HCT116 (cell line): ENCODE data around the gene BTD. TPM values are rescaled to one million over a fixed set of nuclear protein-coding genes. Genes with fewer than 3 reads are reported as not detected.

Source experiments
- ATAC-seq: fragments of 200-7000 bp; cut with Tn5 transposase; 2 replicates; pipeline ENCODE4 v1.9.1; 2020; ENCODE audit warnings: mild to moderate bottlenecking, moderate library complexity
- BruUV-seq: library from RNA; stranded (reverse); fragments of 400-500 nt; replicated peaks from 2 replicates; lab custom pipeline; 2021; lab: Mats Ljungman, UMichigan
- CTCF ChIA-PET: fragments of 300-600 bp; sonication (Branson Sonifier 250); formaldehyde crosslinking; loops from one replicate; lab custom pipeline; 2021; ENCODE audit warnings: antibody characterized with exemption; lab: Charles Lee
- POLR2A ChIA-PET: fragments of 300-600, 350-600 bp; sonication (Branson Sonifier 250); formaldehyde crosslinking; loops from one replicate; lab custom pipeline; 2021; ENCODE audit warnings: antibody characterized with exemption; lab: Charles Lee
- RAD21 ChIA-PET, 2 experiments: fragments of 300-600 bp; sonication (Branson Sonifier 250); formaldehyde crosslinking; loops; one replicate each; lab custom pipeline; 2023; ENCODE audit warnings: low total read pairs in 2 of 2; ENCODE audit not compliant: uncharacterized antibody in 2 of 2, unreplicated experiment in 2 of 2, low non-redundant PET in 1 of 2; lab: Charles Lee
- DNase-seq: peaks from one replicate; pipeline ENCODE4 v3.0.0-alpha.2; 2010; ENCODE audit warnings: low read depth, low spot score
- H2AFZ ChIP-seq: fragments of 200-600 bp; shearing (Covaris generic), sonication (generic); 2 replicates; pipeline ENCODE4 v1.6.1; 2017; ENCODE audit warnings: low read depth, mixed run types, mixed read lengths, antibody characterized with exemption, low read length; ENCODE audit not compliant: poor library complexity, severe bottlenecking
- H3K27ac ChIP-seq: 2 replicates; pipeline ENCODE4 v1.5.1; 2012; ENCODE audit warnings: low read depth, low read length
- H3K27me3 ChIP-seq: fragments of 200-600 bp; sonication (generic); 2 replicates; pipeline ENCODE4 v1.6.1; 2016; ENCODE audit warnings: mixed run types, low read length, mixed read lengths; ENCODE audit not compliant: insufficient read depth
- H3K36me3 ChIP-seq, 2 experiments: fragments of 200-500 bp in 1 of 2; fragments of 200-600 bp in 1 of 2; sonication (Bioruptor generic) in 1 of 2; sonication (generic) in 1 of 2; 2 replicates each; pipeline versions ENCODE4 v1.5.1 to v1.6.1; 2014 to 2016; ENCODE audit warnings: low read length in 2 of 2, inconsistent platforms in 1 of 2, mixed read lengths in 1 of 2, mixed run types in 1 of 2; ENCODE audit not compliant: insufficient read depth in 2 of 2, control insufficient read depth in 1 of 2
- H3K4me1 ChIP-seq, 2 experiments: fragments of 200-600 bp in 1 of 2; sonication (generic) in 1 of 2; 2 replicates each; pipeline versions ENCODE4 v1.5.1 to v1.6.1; 2012 to 2017; ENCODE audit warnings: low read length in 2 of 2, inconsistent platforms in 1 of 2, mild to moderate bottlenecking in 1 of 2, mixed read lengths in 1 of 2, mixed run types in 1 of 2, moderate library complexity in 1 of 2; ENCODE audit not compliant: insufficient read depth in 2 of 2, control insufficient read depth in 1 of 2
- H3K4me2 ChIP-seq: fragments of 200-600 bp; sonication (generic); 2 replicates; pipeline ENCODE4 v1.6.1; 2017; ENCODE audit warnings: mixed run types, low read length, mixed read lengths
- H3K4me3 ChIP-seq, 2 experiments: fragments of 200-600 bp in 1 of 2; sonication (generic) in 1 of 2; replicated peaks in 1 of 2; 2 replicates each; pipeline ENCODE4 v1.5.1; 2011 to 2016; ENCODE audit warnings: low read length in 2 of 2, control low read depth in 1 of 2, low read depth in 1 of 2, mild to moderate bottlenecking in 1 of 2, mixed read lengths in 1 of 2, mixed run types in 1 of 2
- H3K79me2 ChIP-seq: fragments of 200-600 bp; sonication (generic); 2 replicates; pipeline ENCODE4 v1.6.1; 2017; ENCODE audit warnings: mild to moderate bottlenecking, mixed run types, low read length, moderate library complexity, mixed read lengths; ENCODE audit not compliant: insufficient read depth
- H3K9ac ChIP-seq: fragments of 200-600 bp; sonication (generic); 2 replicates; pipeline ENCODE4 v1.6.1; 2016; ENCODE audit warnings: low read length, mixed read lengths
- H3K9me2 ChIP-seq: fragments of 200-600 bp; sonication (generic), shearing (Covaris generic); 2 replicates; pipeline ENCODE4 v1.6.1; 2017; ENCODE audit warnings: mixed run types, mild to moderate bottlenecking, moderate library complexity; ENCODE audit not compliant: insufficient read depth
- H3K9me3 ChIP-seq, 2 experiments: fragments of 200-500 bp in 1 of 2; fragments of 200-600 bp in 1 of 2; sonication (Bioruptor generic) in 1 of 2; sonication (generic) in 1 of 2; 2 replicates each; pipeline ENCODE4 v1.6.1; 2014 to 2017; ENCODE audit warnings: low read length in 2 of 2, mixed read lengths in 2 of 2, inconsistent platforms in 1 of 2, low read depth in 1 of 2, mild to moderate bottlenecking in 1 of 2, mixed run types in 1 of 2, moderate library complexity in 1 of 2; ENCODE audit not compliant: control insufficient read depth in 1 of 2, insufficient read depth in 1 of 2
- H4K20me1 ChIP-seq: fragments of 200-600 bp; sonication (generic), shearing (Covaris generic); 2 replicates; pipeline ENCODE4 v1.6.1; 2017; ENCODE audit warnings: mixed run types, mild to moderate bottlenecking, moderate library complexity; ENCODE audit not compliant: insufficient read depth
- FOSL1 ChIP-seq: IDR thresholded peaks from 2 replicates; pipeline ENCODE4 v1.6.1; 2012; ENCODE audit warnings: low read depth
- JUND ChIP-seq: IDR thresholded peaks from 2 replicates; pipeline ENCODE4 v1.6.1; 2012
- SP1 ChIP-seq: IDR thresholded peaks from 2 replicates; pipeline ENCODE4 v1.6.1; 2012; ENCODE audit warnings: low read depth
- SRF ChIP-seq: IDR thresholded peaks from 2 replicates; pipeline ENCODE4 v1.6.1; 2012; ENCODE audit warnings: low read depth
- YY1 ChIP-seq: IDR thresholded peaks from 2 replicates; pipeline ENCODE4 v1.6.1; 2011; ENCODE audit warnings: low read length, low read depth, moderate library complexity, mild to moderate bottlenecking; ENCODE audit not compliant: insufficient replicate concordance; ENCODE audit errors: extremely low read depth
- ZFX ChIP-seq: fragments of 450-650 bp; IDR thresholded peaks from 2 replicates; pipeline ENCODE4 v1.6.1; 2017
- ZNF274 ChIP-seq: fragments of 200-500 bp; sonication (Bioruptor generic); IDR thresholded peaks from 2 replicates; pipeline ENCODE4 v1.6.1; 2014; ENCODE audit warnings: mild to moderate bottlenecking, low read depth, low read length, inconsistent platforms
- intact Hi-C: fragments of 100-400 bp; cut with micrococcal nuclease; formaldehyde crosslinking; loops from 2 replicates; pipeline ENCODE4 v1.10.0; 2022
- total RNA-seq: library from RNA; stranded (reverse); gene quantifications from one replicate; pipeline ENCODE4 v1.2.1, GENCODE V29; 2021; ENCODE audit not compliant: unreplicated experiment
- TF ChIP-seq, protein P1 (sequence below): IDR thresholded peaks from 2 replicates; pipeline ENCODE4 v1.6.1; 2011; ENCODE audit warnings: mild to moderate bottlenecking, low read length, moderate library complexity; ENCODE audit not compliant: insufficient replicate concordance; ENCODE audit errors: extremely low read depth
- TF ChIP-seq, protein P2 (sequence below): IDR thresholded peaks from 2 replicates; pipeline ENCODE4 v1.6.1; 2012

Gene BTD
- total RNA-seq, 1 experiment from 2014 or later: 5.0 TPM

DNA sequence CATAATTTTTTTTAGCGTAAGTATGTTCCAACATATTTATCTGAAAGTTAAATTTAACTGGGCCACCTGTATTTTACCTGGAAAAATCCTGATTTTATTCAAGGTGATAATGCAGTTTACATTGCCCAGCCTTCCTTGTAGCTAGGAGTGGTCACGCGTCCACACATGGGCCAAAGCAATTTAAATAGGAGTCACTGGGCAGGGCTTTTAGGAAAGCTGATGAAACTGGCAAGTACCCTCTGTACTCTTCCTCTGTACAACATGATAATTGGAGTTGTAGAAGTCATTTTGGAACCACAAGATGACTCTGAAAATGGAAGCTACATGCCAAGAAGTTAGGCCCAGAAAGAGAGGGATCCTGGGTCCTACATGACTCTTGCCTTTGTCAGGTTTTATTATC lies 9.5 kb downstream of the BTD start:
- H3K27ac ChIP-seq: no peak overlapping the region
- H3K36me3 ChIP-seq: no peaks in the 10 kb centered on the region
- no peak overlapping the region for H2AFZ ChIP-seq
- H3K9ac ChIP-seq: no peak overlapping the region
- BruUV-seq: no TSS peak
- no peaks in the 10 kb centered on the region for H3K79me2 ChIP-seq
- ATAC-seq: no peak
- ChIA-PET CTCF (no interaction called here), RAD21 (no interaction called here), POLR2A (interaction anchor here (1.4 kb wide), 1 partner anchor 9 kb away, joined by 3 read pairs; the partner anchor contains the start of genes BTD and HACL1)
- peaks cover 0 to 5% of the 10 kb centered on the region in 2 experiments; a peak in 1 of 4 replicates for H3K4me1 ChIP-seq
- no peaks in the 10 kb centered on the region for H3K9me2 ChIP-seq
- no peak for DNase-seq
- TF ChIP-seq ZNF274 (no peak), ZFX (no peak), SRF (no peak)
- H3K4me3 ChIP-seq: no peak overlapping the region
- H3K9me3 ChIP-seq: no peaks in the 10 kb centered on the region
- intact Hi-C loops: no loop called here
- H4K20me1 ChIP-seq: no peaks in the 10 kb centered on the region
- no peak overlapping the region for H3K4me2 ChIP-seq
- H3K27me3 ChIP-seq: no peaks in the 10 kb centered on the region

DNA sequence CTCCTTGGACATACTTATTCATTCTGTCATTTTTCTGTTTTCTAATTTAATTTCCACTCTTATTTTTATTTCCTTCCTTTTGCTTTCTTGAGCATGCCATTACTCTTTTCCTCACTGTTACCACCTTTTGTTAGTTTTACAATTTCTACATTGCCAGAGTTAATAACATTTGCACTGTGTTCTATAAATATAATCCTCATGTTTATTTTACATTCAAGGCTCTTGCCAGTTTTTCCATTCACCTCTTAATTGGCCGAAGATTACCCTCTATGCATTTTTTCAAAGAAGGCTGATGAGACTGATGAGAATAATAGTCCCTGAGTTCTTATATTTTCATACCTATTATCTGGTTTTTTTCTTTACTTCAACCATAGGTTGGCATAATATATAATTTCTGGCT lies 10.5 kb downstream of the BTD start:
- Histone ChIP-seq H3K4me3 (no peak overlapping the region), H3K27ac (no peak overlapping the region), H3K9ac (no peak overlapping the region), H3K36me3 (no peaks in the 10 kb centered on the region), H3K4me2 (no peak overlapping the region)
- POLR2A ChIA-PET: no interaction called here
- CTCF ChIA-PET: no interaction called here
- DNase-seq: no peak
- no peak for TF ChIP-seq SRF
- no peak for TF ChIP-seq YY1
- TF ChIP-seq, protein P1, sequence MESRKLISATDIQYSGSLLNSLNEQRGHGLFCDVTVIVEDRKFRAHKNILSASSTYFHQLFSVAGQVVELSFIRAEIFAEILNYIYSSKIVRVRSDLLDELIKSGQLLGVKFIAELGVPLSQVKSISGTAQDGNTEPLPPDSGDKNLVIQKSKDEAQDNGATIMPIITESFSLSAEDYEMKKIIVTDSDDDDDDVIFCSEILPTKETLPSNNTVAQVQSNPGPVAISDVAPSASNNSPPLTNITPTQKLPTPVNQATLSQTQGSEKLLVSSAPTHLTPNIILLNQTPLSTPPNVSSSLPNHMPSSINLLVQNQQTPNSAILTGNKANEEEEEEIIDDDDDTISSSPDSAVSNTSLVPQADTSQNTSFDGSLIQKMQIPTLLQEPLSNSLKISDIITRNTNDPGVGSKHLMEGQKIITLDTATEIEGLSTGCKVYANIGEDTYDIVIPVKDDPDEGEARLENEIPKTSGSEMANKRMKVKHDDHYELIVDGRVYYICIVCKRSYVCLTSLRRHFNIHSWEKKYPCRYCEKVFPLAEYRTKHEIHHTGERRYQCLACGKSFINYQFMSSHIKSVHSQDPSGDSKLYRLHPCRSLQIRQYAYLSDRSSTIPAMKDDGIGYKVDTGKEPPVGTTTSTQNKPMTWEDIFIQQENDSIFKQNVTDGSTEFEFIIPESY: no peak
- no peak for TF ChIP-seq JUND
- TF ChIP-seq SP1: no peak
- TF ChIP-seq, protein P2, sequence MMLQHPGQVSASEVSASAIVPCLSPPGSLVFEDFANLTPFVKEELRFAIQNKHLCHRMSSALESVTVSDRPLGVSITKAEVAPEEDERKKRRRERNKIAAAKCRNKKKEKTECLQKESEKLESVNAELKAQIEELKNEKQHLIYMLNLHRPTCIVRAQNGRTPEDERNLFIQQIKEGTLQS: no peak
- no peak for TF ChIP-seq FOSL1
- TF ChIP-seq, all 23 proteins: peak for 0
- no peaks in the 10 kb centered on the region for H3K79me2 ChIP-seq
- no peaks in the 10 kb centered on the region for H4K20me1 ChIP-seq
- BruUV-seq: no TSS peak
- H3K9me2 ChIP-seq: no peaks in the 10 kb centered on the region
- ATAC-seq: no peak
- peaks cover 0 to 5% of the 10 kb centered on the region in 2 experiments; a peak in 1 of 4 replicates for H3K4me1 ChIP-seq
- no peak overlapping the region for H2AFZ ChIP-seq
- RAD21 ChIA-PET: no interaction called here
- intact Hi-C loops: no loop called here
- no peaks in the 10 kb centered on the region for H3K27me3 ChIP-seq
- no peaks in the 10 kb centered on the region for H3K9me3 ChIP-seq
